Measurements from ENCODE around the gene TF.

Gene TF

DNA sequence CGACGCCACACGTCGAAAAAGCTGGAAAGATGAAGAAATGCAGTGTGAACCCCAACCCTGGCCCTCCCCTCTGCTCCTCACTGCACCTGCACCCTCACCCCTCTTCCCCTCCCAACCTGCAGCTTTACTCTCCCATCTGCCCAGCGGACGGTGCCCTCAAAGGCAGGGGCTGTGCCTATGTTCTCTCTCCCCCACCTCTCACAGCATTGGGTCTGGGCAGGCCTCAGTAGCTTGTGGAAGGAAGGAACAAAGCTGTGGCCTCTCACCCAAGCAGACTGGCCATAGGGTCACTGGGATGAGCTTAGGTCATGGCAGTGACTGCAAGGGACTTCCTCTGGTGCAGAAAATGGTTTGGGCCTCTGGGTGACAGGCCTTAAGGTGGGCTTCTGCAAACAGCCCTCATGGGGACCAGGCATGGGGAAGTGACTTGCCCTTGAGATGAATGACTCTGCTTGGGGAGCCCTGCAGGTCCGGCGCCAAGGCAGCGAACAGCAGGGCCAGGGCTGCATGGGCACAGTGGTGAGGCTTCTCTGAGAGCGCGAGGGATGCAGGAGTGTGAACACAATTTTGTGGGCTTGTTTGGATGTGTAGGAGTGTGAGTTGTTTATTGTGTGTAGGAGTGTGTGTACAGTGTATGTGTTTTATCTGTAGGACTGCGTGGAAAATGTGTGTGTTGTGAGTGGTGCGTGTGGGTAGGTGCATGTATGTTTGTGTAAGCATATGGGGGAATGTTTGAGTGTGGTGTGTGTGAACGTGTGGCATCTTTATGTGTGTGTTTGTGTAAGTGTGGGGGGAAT lies 88.6 kb downstream of the TF start:
- DNase-seq (ENCODE audit: low read depth, low spot score): no peak

DNA sequence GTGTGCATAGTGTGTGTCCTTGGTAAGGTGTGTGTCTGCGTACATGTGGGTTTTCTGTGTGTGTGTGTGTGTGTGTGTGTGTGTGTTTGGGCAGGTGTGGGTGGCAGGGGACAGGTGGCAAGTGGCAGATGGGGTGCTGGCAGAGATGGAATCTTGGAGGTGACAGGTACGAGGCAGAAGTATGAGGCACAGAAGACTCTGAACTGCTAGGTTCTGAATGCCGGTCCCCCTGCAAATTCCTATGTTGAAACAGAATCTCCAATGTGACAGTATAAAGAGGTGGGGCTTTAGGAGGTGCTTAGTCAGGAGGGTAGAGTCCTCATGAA lies 89.2 kb downstream of the TF start:
- no peak for DNase-seq (ENCODE audit: low read depth, low spot score)

DNA sequence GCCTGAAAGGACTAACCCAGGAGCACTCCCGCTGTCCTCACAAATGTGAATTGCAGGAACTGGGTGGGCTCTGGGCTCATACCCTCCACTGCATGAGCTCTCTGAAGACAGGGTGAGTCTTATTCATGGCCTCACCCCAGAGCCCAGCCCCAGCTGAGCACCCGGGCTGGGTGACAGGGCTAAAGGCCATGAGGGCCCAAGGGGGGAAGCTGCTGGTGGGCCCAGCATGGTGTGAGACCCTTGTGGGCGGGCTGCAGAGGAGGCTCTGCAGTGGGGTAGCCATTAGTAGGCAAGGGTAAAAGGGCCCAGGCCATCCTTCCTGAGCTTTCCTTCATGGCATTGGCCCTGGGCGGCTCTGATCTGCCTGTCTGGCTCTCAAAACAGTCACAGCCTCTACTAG lies 89.8 kb downstream of the TF start:
- no peak for DNase-seq (ENCODE audit: low read depth, low spot score)

DNA sequence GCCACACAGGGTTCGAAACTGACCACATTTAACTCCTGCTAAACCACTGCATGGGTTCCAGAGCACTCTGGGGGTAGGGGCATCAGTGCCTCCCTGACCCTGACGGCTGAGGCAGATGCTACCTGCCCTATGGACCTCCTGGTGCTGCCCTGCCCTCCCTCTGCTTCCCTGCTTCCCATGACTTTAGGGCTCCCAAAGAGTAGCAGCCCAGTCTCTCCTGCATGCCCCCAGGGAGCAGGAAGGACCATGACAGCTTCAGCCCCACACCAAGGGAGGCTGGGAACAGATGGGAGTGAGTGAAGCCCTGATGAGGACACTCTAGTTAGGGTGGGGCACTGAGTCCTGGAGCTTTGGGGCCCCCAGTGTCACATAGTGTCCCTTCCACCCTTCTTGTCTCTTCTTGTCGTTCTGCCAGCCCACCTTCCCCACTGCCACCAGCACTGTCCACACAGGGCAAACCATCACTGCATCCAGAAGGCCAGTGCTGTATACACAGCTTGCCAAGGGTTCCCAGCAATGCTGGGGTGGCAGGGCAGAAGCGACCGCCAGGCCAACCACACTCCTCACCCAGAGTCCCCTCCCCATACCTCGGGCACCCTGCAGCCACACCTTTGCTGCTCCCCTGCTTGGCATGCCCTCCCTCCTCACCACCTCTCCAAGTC lies 90.4 kb downstream of the TF start:
- DNase-seq (ENCODE audit: low read depth, low spot score): no peak

DNA sequence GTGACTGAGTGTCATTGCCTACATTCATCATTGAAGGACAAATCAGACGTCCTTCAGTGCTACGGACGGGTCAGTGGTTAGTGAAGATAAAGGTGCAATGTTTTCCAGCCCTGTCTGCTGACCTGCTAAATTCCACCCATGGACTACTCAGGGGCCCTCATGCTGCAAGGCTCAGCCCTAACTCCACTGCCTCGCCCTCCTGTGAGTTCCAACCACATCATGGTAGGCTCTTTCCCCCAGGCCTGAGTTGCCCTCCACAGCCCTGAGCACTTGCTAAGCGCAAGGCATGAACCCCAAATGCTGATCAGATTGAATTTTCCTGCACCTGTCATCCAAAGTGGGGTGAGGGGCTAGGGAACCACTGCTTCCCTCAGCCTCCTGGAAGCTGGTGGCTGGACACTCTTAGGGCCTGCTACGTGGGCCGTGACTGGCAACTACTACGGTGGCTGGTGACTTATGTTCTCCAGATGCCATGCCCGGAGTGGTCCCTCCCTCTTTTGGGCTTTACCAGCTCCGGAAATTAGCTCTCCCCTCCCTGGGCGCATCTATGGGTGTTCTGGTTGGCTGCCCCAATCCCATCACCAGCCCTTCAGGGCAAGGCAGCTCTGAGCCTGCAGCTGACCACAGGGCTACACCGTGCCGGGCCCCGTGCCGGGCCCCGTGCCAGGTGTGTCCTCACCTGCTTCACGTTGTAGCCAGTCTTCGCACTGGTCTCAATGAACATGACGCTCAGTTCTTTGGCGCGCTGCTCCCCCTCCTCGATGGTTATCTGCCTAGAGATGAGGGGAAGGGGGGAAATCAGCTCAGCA lies 91.5 kb downstream of the TF start:
- DNase-seq (ENCODE audit: low read depth, low spot score): no peak

DNA sequence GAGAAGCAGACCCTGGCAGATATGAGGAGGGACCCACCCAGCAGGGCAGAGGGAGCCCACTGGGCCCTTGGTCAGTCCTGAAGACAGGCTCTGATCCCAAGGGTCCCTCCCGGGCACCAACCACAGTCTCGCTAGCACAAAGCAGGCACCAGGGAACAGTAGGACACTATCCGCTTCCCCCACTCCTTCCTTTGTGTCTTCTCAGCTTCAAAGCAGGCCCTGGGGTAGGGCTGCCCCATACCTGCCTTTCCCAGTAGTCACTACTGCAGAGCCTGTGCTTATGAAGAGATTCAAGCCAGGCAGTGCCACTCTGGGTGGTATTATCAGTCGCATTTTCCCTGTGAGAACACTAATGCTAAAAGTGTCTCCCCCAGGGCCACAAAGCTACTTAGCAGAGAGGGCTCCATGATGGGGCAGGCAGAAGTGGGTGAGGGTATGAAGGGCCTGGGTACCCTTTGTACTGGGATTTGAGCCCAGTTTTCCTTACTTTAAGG lies 92.2 kb downstream of the TF start:
- no peak for DNase-seq (ENCODE audit: low read depth, low spot score)

DNA sequence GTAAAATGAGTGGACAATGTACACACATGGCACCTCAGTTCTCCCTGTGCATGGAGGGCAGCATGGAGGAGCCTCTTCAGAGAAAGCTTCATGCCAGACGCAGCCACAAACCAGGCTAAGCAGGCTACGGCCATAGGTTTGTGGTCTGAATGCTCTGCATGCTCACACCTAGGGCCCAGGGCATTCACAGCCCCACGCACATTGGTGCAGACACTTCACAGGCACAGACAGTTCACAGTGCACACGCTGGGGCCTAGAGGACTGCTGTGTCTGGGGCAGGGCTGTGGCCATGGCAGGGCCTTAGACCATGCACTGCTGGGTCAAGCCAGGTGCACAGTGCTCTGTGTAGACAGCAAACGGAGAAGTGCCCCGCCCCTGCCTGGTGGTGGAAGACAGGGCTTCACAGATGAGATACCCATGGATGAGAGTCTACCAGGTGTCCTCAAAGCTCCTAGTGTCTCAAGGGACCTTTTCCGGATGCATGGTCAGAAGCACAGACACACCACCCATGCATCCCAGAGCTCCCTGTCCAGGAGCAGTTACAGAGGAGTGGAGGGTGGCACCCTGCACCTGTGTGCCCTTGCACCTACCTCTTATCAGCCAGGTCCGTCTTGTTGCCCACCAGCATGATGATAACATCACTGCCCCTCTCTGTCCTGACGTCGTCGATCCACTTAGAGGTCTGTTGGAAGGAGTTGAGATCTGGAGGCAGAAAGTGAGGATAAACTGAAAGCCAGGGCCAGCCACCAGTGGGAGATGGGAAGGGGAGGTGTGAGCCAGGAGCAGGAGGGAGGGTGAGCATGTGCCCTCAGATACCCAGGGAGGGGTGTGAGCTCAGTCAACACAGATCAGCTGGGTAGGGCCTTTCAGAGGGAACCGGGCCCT lies 93.0 kb downstream of the TF start:
- no peak for DNase-seq (ENCODE audit: low read depth, low spot score)

DNA sequence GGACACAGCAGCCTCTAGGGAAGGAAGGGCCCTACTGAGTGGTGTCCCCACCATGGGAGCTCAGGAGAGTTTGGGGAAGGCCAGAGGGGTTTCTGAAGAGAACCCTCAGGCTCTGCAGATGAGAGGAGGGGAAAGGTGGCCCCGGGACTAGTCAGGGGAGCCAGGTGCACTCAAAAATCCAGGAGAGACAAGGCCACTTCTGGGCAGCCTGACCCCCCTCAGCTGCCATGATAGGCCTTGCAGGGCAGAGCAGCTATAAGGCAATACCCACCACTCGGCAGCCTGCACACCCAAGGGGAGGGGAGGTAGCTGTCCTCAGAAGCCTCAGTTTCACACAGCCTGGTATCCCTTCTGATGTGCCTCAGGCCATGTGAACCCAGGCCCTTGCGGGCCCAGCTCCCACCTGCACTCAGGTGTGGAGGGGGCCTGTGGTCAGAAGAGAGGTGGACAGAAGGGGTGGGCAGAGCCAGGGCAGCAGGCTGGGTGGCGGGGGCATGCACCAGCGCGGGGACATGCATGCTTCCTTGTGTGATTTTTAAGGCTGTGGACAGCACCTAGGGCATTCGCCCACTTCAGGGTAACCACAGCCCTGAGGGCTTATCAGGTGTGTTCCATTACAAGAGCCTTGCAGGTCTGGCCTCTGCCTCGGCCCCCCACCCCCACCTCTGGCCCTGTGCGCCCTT lies 94.0 kb downstream of the TF start:
- DNase-seq (ENCODE audit: low read depth, low spot score): no peak

DNA sequence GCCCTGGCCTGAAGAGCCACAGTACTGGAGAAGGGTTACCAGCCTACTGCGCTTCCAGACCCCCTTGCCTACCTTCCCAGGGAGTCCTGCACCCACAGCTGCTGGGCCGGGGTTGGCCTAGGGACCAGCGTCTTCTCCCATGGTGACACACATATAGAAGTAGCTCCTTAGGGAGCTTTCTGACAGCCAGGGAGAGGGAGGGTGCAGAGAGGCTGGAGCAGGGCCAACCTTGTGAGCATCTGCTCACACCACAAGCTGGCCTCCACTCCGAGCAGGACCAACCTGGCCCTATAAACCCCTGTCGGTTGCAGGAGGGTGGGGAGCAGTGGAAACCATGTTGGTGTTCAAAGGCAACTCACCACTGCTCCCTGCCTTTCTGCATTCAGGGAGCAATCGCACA lies 94.6 kb downstream of the TF start:
- DNase-seq (ENCODE audit: low read depth, low spot score): no peak

DNA sequence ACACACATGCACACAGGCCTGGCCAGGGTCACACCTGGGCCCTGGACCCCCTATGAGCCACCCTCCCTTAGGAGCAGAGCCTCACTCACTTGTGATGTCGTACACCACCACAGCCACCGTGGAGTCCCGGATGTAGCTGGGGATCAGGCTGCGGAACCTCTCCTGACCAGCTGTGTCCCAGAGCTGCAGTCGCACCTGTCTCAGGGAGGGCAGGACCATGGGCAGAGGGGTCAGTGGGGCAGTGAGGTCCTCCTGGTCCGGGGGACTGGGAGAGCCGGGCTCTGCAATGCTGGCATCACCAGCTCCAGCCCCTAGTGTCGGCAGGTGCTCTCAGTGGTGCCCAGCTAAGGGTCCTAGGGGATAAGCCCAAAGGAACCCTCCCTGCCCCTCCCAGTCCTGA lies 95.0 kb downstream of the TF start:
- no peak for DNase-seq (ENCODE audit: low read depth, low spot score)

DNA sequence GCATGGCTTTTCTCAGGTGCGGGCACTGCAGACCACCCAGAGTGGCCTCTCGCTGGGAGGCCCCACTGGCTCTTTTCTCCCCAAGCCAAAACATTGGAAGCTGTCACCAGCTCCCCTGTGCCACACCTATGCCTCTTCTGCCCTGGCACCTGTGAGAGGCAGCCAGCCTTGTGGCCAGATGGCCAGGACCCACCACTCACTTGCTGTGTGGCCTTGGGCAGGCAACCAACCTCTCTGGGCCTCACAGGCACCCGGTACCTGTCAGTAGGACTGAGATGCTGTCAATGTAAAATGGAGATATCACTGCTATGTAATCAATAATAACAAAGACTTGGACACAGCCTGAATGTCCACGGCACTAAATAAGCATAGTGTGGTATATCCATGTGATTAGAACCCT lies 96.0 kb downstream of the TF start:
- DNase-seq (ENCODE audit: low read depth, low spot score): no peak

DNA sequence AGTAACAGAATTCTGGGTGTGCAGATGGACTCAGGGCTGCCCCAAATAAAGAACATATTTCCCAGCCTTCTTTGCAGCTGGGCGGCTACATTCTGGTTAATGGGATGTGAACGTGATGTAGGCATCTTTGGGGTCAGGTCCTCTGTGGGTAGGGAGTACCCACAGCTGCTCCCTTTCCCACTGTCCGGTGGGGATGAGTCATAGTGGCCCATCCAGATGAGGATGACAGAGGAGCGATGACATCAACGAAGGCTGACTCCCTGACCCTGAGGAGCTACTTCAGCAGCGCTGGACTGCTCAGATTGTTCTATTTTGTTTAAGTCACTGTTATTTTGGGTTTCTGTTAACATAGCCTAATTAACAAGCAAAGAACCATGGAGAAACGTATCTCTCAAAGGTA lies 97.4 kb downstream of the TF start:
- DNase-seq (ENCODE audit: low read depth, low spot score): no peak

DNA sequence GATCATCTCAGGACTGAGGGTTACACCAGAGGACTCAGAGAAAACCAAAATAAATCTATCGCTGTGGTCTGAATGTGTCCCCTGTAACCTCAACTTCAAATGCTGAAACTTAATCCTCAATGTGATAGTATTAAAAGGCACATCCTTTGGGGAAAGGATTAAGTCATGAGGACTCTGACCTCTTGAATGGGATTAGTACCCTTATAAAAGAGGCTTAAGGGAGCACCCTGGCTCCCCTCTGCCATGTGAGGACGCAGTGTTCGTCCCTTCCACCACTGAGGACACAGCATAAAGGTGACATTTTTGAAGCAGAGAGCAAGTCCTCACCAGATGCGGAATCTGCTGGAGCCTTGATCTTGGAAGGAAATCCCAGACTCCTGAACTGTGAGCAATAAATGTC lies 98.9 kb downstream of the TF start:
- DNase-seq (ENCODE audit: low read depth, low spot score): no peak

Data from iPS DF 19.7 (cell line).